GM12878 (cell line): ENCODE measurements around the gene RPIA. TPM values are rescaled to one million over a fixed set of nuclear protein-coding genes. Genes with fewer than 3 reads are reported as not detected.
"Not testable (repeated sequence)": the region's sequence is repeated elsewhere in the genome, so short reads cannot be mapped to it uniquely, and the experiment has no call there.

Source experiments
- ATAC-seq: fragments of 200-7000 bp; cut with Tn5 transposase; 3 replicates; pipeline ENCODE4 v1.9.1; 2020; ENCODE audit warnings: mild to moderate bottlenecking, moderate library complexity
- BruUV-seq: library from RNA; stranded (reverse); fragments of 400-500 nt; replicated peaks from 2 replicates; lab custom pipeline; 2021; lab: Mats Ljungman, UMichigan
- CTCF ChIA-PET: fragments of 300-600 bp; sonication (Branson Sonifier 250); formaldehyde crosslinking; extraction: SDS; loops from one replicate; lab custom pipeline; 2021; ENCODE audit warnings: inconsistent platforms; lab: Yijun Ruan, JAX
- POLR2A ChIA-PET: fragments of 350-600 bp; formaldehyde crosslinking; extraction: SDS; loops from one replicate; lab custom pipeline; 2021; ENCODE audit warnings: inconsistent platforms; lab: Charles Lee
- RAD21 ChIA-PET: fragments of 300-600 bp; sonication (Branson Sonifier 250); formaldehyde crosslinking; loops from one replicate; lab custom pipeline; 2023; ENCODE audit warnings: antibody characterized with exemption; ENCODE audit not compliant: unreplicated experiment; lab: Charles Lee
- SMC1A ChIA-PET: fragments of 300-600 bp; sonication (Branson Sonifier 250); formaldehyde crosslinking; loops from one replicate; lab custom pipeline; 2023; ENCODE audit not compliant: unreplicated experiment, uncharacterized antibody; lab: Charles Lee
- DNase-seq: peaks from one replicate; pipeline ENCODE4 v3.0.0-alpha.2; 2011; ENCODE audit warnings: low read depth, low spot score
- FAIRE-seq: peaks from 3 replicates; lab custom pipeline; 2011; peaks lifted over from hg19 to GRCh38; lab: Jason Lieb, UNC
- H2AFZ ChIP-seq: 2 replicates; pipeline ENCODE4 v1.6.0; 2011; ENCODE audit warnings: low read depth, low read length, control low read depth; ENCODE audit not compliant: control insufficient read depth
- H3K27ac ChIP-seq: 2 replicates; pipeline ENCODE4 v1.5.1; 2011; ENCODE audit warnings: control low read depth; ENCODE audit not compliant: control insufficient read depth, insufficient read depth
- H3K27me3 ChIP-seq, 2 experiments: replicated peaks in 1 of 2; 2 replicates each; pipeline versions ENCODE4 v1.6.0 to v1.6.1; 2011; ENCODE audit warnings: low read length in 1 of 2; ENCODE audit not compliant: control insufficient read depth in 2 of 2, insufficient read depth in 2 of 2
- H3K36me3 ChIP-seq, 2 experiments: 2 replicates each; pipeline ENCODE4 v1.5.1; 2011; ENCODE audit warnings: low read length in 1 of 2; ENCODE audit not compliant: control insufficient read depth in 2 of 2, insufficient read depth in 2 of 2
- H3K4me1 ChIP-seq: 2 replicates; pipeline ENCODE4 v1.6.1; 2011; ENCODE audit warnings: mild to moderate bottlenecking, low read length, moderate library complexity, mixed read lengths; ENCODE audit not compliant: control insufficient read depth, insufficient read depth
- H3K4me2 ChIP-seq: 2 replicates; pipeline ENCODE4 v1.6.0; 2011; ENCODE audit warnings: control low read depth; ENCODE audit not compliant: control insufficient read depth, insufficient read depth
- H3K4me3 ChIP-seq: fragments of 200-600 bp; sonication (generic); 2 replicates; pipeline ENCODE4 v1.5.1; 2016
- H3K79me2 ChIP-seq: 2 replicates; pipeline ENCODE4 v1.6.0; 2011; ENCODE audit warnings: low read length; ENCODE audit not compliant: control insufficient read depth, insufficient read depth
- H3K9ac ChIP-seq: 2 replicates; pipeline ENCODE4 v1.8.0; 2011; ENCODE audit warnings: low read length, control low read depth, mixed read lengths; ENCODE audit not compliant: control insufficient read depth, insufficient read depth
- H3K9me3 ChIP-seq: replicated peaks from 3 replicates; pipeline ENCODE4 v1.5.1; 2011; ENCODE audit warnings: mild to moderate bottlenecking, low read length; ENCODE audit not compliant: control insufficient read depth, insufficient read depth
- H4K20me1 ChIP-seq: 2 replicates; pipeline ENCODE4 v1.6.0; 2011; ENCODE audit not compliant: control insufficient read depth, insufficient read depth
- BCL11A ChIP-seq: IDR thresholded peaks from 2 replicates; pipeline ENCODE4 v1.6.1; 2011; ENCODE audit warnings: low read depth, low read length
- BMI1 ChIP-seq: fragments of 450-650 bp; IDR thresholded peaks from 2 replicates; pipeline ENCODE4 v1.6.1; 2016; ENCODE audit warnings: mild to moderate bottlenecking, moderate library complexity, borderline replicate concordance
- NFXL1 ChIP-seq: fragments of 450-650 bp; IDR thresholded peaks from 2 replicates; pipeline ENCODE4 v1.6.1; 2017; ENCODE audit warnings: antibody characterized with exemption, mild to moderate bottlenecking, borderline replicate concordance
- RBBP5 ChIP-seq: fragments of 200-600 bp; sonication (generic); conservative IDR thresholded peaks from 2 replicates; pipeline ENCODE4 v1.6.1; 2016
- SREBF2 ChIP-seq: IDR thresholded peaks from 2 replicates; pipeline ENCODE4 v1.6.1; 2012; ENCODE audit warnings: mild to moderate bottlenecking, low read length
- TAF1 ChIP-seq: IDR thresholded peaks from 2 replicates; pipeline ENCODE4 v1.6.1; 2011; ENCODE audit warnings: mild to moderate bottlenecking, low read depth, low read length, borderline replicate concordance
- TCF12 ChIP-seq: IDR thresholded peaks from 2 replicates; pipeline ENCODE4 v1.6.1; 2011; ENCODE audit warnings: low read depth, mild to moderate bottlenecking, low read length
- ZNF217 ChIP-seq: fragments of 450-650 bp; IDR thresholded peaks from 2 replicates; pipeline ENCODE4 v1.6.1; 2017; ENCODE audit warnings: antibody characterized with exemption, mild to moderate bottlenecking
- WGBS: methylation state at CpG from one replicate; pipeline ENCODE4 v1.1.6; 2016; ENCODE audit warnings: low lambda C conversion rate; ENCODE audit not compliant: insufficient replicate concordance, insufficient coverage; ENCODE audit errors: missing lambda C conversion rate; 5-methylcytosine and 5-hydroxymethylcytosine counted together
- in situ Hi-C: fragments of 300-500 bp; cut with MboI; formaldehyde crosslinking; loops from 9 replicates; pipeline ENCODE4 v1.14.3; 2018; ENCODE audit warnings: mixed read lengths
- intact Hi-C: fragments of 100-400 bp; cut with micrococcal nuclease; formaldehyde crosslinking; loops from one replicate; pipeline ENCODE4 v1.14.2; 2022; ENCODE audit not compliant: unreplicated experiment
- polyA plus RNA-seq, 11 experiments: library from polyadenylated mRNA; depleted of rRNA in 4 of 11; unstranded in 6 of 11; stranded (reverse) in 5 of 11; fragments of >200 nt; fragmentation: Nextera tagmentation in 4 of 11; fragmentation: Illumina TruSeq in 1 of 11; extraction: Ambion mirVana in 4 of 11; extraction: Trizol in 1 of 11; gene quantifications; 1 replicate in 1 of 11; 2 replicates in 10 of 11; pipeline versions ENCODE4 v1.2.1 to v1.2.3, GENCODE V29; 2011 to 2016; ENCODE audit warnings: inconsistent platforms in 2 of 11, missing spikeins in 2 of 11, low read depth in 1 of 11
- total RNA-seq, 4 experiments: library from RNA; depleted of rRNA in 3 of 4; stranded (reverse); fragments of >200 nt in 3 of 4; fragmentation: Illumina TruSeq in 1 of 4; extraction: Trizol in 1 of 4; gene quantifications; 2 replicates each; pipeline versions ENCODE4 v1.2.1 to v1.2.3, GENCODE V29; 2013 to 2021
- TF ChIP-seq, protein P1 (sequence below): fragments of 150-350 bp; IDR thresholded peaks from 2 replicates; pipeline ENCODE4 v1.6.1; 2016; ENCODE audit warnings: low read depth, low read length
- TF ChIP-seq, protein P2 (sequence below): fragments of 150-350 bp; IDR thresholded peaks from 2 replicates; pipeline ENCODE4 v1.6.1; 2014; ENCODE audit warnings: mild to moderate bottlenecking, low read depth, low read length

Gene RPIA
- total and polyA plus RNA-seq, 10 of the 15 experiments (the other 5 are each of a cell fraction or from before 2014, with no cell fraction given) = 7.1 to 58.1 (median 41.6) TPM

DNA sequence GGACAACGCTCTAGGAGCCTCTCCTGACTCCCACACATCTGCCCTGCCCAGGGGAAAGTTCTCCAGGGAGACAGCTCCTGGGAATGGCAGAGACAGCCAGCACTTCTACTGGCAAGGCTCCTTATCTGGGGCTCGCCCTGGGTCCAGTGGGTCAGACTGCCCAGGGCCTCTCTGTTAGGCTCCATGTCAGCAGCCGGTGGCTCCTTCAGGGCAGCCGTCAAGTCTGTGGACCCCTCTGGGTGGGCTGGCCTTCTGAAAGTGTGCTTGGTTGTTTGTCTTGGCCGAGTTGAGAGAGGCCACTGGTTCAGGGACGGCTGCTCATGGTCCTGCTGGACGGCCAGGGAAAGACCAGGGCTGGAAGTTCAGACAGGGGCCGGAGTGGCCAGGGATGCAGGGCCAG lies 65.6 kb downstream of the RPIA start:
- Histone ChIP-seq H3K4me3 (no peak overlapping the region), H4K20me1 (no peaks in the 10 kb centered on the region), H2AFZ (no peak overlapping the region), H3K79me2 (no peaks in the 10 kb centered on the region), H3K27me3 (no peaks in the 10 kb centered on the region), H3K9ac (no peak overlapping the region), H3K4me1 (peaks cover 17% of the 10 kb centered on the region), H3K36me3 (peaks cover 4 to 7% of the 10 kb centered on the region in 2 experiments; a peak in 3 of 4 replicates), H3K27ac (no peak overlapping the region), H3K9me3 (peaks cover 2% of the 10 kb centered on the region; the same call in 2 of the 3 replicates), H3K4me2 (no peak overlapping the region)
- ChIA-PET RAD21 (no interaction called here), SMC1A (no interaction called here), POLR2A (no interaction called here), CTCF (no interaction called here)
- FAIRE-seq (no peak), ATAC-seq (no peak), DNase-seq (no peak)
- in situ Hi-C loops = no loop called here
- no peak for TF ChIP-seq BCL11A
- TF ChIP-seq BMI1 = no peak
- no peak for TF ChIP-seq TAF1
- TF ChIP-seq, protein P1, sequence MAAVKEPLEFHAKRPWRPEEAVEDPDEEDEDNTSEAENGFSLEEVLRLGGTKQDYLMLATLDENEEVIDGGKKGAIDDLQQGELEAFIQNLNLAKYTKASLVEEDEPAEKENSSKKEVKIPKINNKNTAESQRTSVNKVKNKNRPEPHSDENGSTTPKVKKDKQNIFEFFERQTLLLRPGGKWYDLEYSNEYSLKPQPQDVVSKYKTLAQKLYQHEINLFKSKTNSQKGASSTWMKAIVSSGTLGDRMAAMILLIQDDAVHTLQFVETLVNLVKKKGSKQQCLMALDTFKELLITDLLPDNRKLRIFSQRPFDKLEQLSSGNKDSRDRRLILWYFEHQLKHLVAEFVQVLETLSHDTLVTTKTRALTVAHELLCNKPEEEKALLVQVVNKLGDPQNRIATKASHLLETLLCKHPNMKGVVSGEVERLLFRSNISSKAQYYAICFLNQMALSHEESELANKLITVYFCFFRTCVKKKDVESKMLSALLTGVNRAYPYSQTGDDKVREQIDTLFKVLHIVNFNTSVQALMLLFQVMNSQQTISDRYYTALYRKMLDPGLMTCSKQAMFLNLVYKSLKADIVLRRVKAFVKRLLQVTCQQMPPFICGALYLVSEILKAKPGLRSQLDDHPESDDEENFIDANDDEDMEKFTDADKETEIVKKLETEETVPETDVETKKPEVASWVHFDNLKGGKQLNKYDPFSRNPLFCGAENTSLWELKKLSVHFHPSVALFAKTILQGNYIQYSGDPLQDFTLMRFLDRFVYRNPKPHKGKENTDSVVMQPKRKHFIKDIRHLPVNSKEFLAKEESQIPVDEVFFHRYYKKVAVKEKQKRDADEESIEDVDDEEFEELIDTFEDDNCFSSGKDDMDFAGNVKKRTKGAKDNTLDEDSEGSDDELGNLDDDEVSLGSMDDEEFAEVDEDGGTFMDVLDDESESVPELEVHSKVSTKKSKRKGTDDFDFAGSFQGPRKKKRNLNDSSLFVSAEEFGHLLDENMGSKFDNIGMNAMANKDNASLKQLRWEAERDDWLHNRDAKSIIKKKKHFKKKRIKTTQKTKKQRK = no peak
- TF ChIP-seq, protein P2, sequence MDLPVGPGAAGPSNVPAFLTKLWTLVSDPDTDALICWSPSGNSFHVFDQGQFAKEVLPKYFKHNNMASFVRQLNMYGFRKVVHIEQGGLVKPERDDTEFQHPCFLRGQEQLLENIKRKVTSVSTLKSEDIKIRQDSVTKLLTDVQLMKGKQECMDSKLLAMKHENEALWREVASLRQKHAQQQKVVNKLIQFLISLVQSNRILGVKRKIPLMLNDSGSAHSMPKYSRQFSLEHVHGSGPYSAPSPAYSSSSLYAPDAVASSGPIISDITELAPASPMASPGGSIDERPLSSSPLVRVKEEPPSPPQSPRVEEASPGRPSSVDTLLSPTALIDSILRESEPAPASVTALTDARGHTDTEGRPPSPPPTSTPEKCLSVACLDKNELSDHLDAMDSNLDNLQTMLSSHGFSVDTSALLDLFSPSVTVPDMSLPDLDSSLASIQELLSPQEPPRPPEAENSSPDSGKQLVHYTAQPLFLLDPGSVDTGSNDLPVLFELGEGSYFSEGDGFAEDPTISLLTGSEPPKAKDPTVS = no peak
- TF ChIP-seq ZNF217 = no peak
- TF ChIP-seq SREBF2 = no peak
- TF ChIP-seq RBBP5 = no peak
- TF ChIP-seq TCF12 = no peak
- TF ChIP-seq NFXL1 = no peak
- intact Hi-C loops = no loop called here
- no TSS peak for BruUV-seq
- WGBS = 98% methylated on average over 8 of the region's 8 CpGs

DNA sequence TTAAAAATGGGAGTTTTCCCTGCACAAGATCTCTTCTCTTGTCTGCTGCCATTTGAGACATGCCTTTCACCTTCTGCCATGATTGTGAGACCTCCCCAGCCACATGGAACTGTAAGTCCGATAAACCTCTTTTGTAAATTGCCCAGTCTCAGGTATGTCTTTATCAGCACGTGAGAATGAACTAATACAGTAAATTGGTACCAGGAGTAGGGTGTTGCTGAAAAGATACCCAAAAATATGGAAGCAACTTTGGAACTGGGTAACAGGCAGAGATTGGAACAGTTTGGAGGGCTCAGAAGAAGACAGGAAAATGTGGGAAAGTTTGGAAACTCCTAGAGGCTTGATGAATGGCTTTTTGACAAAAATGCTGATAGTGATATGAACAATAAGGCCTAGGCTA lies 67.2 kb downstream of the RPIA start:
- BruUV-seq, intact Hi-C loops, H3K9ac ChIP-seq, in situ Hi-C loops, H3K79me2 ChIP-seq, DNase-seq, H3K4me2 ChIP-seq, H3K36me3 ChIP-seq, H3K27me3 ChIP-seq, H3K4me3 ChIP-seq, FAIRE-seq, RAD21 ChIA-PET, H4K20me1 ChIP-seq, H3K27ac ChIP-seq, H2AFZ ChIP-seq, ATAC-seq, H3K9me3 ChIP-seq, CTCF ChIA-PET, SMC1A ChIA-PET, POLR2A ChIA-PET: not testable (repeated sequence)
- H3K4me1 ChIP-seq = peaks cover 14% of the 10 kb centered on the region
- WGBS = 93% methylated on average over 2 of the region's 2 CpGs
